NCI-H2171 treated with DMSO at 0.1 percent for 48 hours (cell line): ENCODE data around the gene CARMIL1.

Experiments
- DNase-seq: peaks from one replicate; lab custom pipeline; 2025; lab: John Stamatoyannopoulos, UW

Gene CARMIL1

DNA sequence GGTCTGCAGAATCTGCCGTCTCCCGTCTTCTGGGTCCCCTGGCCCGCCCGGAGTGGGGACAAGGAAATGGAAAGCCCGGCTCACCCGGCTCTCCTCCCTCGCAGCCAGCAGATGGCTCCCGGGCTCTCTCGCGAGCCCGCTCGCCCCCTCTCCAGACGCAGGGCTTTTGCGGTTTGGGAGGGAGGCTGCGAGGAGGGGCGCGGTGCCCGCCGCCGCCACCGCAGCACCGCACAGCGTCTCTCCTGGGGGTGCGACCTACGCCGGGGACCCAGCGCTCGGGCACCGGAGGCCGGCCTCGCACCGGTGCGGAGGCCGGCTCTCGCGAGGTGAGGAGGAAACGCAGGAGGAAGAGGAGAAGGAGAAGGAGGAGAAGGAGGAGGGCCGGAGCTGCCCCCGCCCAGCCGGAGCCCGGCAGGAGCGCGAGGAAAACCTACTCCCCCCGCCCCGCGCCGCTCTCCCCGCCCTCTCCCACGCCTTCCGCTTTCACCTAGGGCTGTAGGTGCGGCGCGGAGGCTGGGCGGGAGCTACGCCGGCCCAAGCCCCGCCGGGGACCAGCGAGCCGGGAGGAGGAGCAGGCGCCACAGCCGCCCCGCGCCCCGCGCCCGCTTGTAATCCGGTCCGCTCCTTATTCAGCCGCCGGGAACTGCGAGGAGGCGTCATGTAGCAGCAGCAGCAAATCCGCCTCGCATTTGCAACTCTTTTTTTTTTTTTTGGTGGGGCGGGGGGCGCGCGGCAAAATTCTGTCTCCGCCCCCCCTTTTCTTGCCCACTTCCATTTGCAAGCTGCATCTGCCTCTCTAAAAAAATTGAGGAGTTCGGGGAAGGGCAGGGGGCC lies at the start of gene CARMIL1:
TSS of gene CARMIL1 (plus strand) at position 461 of the 834 bp plus-strand sequence. CDS start 422 bp downstream, outside the sequence.
- DNase-seq = peak; percentile 94

DNA sequence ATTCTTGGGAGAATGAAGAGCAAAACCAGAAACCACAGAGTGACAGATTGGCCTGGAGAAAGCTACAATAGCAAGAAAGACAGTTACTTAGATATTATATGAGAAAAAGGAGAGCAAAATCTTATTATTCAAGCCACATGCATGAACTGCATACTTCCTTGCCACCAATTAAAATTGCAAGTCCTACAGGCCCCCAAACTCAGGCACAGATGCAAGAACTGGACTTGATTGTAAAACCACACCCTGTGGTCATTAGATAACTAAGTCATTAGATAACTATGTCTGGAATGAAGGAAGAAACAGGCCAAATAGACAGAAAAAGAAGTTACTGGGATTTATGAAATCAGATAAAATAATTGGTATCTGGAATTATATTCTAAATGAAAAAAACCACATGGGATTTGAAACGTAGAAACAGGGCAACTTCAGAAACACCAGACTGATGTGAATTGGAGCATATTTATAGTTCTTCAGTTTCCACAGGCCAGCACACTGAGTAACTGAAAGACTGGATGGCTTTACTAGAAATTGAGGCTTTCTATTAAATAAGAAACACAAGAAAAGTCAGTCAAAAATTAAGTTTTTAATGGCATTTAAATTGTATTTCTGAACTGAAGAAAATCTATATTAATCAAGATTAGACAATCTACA lies 49.4 kb upstream of the CARMIL1 start:
- DNase-seq = no peak

DNA sequence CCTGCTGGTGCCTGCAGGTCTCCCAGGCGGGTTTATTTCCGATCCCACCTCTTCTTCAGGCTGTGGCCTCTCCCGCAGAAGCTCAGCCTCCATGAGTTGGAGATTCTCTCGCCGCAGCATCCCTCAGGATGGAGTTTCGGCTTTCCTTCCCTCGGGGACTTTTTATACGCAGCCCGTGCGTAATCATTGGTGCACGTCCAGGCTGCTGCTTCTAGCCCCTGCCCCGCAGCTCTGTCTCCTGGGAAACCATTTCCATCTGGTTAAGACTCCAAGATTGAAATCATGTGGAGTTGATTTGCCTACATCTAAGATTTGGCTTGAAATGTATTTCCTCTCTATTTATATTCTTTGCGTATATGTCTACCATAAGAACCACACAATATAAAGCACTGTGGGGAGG lies 46.7 kb upstream of the CARMIL1 start:
- DNase-seq = peak; percentile 86

DNA sequence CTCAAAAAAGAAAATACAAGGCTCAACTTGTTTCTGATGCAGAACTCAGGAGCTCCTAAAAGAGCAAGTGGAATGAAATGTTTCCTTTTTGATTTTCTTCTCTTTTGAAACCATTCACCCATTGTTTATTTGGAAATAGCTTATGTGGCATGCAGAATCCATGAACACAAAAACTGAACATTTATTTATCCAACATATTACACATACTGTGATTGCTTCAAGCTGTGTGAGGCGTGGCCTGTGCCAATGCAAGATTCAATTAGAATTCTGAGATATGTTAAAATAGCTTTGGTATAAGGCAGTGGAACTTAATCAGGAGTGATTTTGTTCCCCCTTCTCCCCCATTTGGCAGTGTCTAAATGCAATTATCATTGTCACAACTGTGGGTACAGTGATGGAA lies 45.9 kb upstream of the CARMIL1 start:
- DNase-seq = no peak

DNA sequence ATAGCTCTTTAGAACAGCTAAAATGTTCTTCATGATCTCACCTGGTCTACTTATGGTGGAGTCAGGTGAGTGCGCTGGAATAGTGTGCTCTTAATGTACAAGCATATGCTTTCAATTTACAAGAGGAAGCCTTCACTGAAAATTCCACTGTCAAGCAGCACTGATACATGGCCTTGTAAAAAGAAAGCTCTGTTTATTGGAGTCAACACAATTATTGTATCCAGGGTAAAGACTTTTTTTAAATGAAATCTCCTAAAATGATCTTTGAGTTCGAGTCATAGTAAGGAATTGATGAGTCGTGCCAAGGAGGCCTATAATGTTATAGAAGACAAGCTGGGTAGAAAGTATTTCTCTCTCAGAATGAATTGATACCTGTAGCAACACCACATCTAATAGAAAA lies 41.6 kb upstream of the CARMIL1 start:
- DNase-seq = no peak

DNA sequence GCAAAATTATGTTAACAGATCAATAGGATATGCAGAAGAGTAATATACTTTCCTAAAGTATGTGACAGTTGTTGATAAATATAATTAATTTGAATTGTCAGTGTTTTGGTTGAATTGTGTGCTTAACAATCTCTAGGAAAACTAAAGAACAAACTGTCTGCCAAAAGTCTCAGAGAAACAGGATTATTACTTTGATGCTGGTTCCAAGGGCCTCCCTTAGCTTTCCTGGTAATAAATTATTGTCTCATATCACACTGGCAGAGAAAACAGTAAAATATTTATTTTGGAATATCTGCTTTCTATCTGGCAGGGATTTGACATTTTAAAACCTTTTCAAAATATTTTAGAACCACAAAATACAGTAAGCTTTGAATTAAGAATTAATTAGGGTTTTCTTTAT lies 40.1 kb upstream of the CARMIL1 start:
- DNase-seq = no peak

DNA sequence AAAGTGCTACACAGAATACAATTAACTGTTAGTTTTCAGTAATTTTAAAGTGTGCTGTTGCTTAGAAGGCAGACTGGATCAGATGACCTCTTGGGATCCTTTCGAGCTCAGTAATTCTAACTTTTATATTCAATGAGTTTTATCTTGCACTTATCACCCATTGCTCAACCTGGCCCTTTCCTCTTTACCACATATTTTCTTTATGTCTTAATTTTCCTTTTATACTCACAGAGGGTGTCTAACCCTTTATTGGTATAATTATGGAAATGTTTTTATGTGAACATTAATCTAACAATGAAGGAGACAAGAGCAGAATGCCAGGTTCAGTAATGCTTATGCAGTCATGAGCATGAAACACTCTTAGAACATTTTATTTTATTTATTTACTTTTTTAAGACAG lies 39.7 kb upstream of the CARMIL1 start:
- no peak for DNase-seq

DNA sequence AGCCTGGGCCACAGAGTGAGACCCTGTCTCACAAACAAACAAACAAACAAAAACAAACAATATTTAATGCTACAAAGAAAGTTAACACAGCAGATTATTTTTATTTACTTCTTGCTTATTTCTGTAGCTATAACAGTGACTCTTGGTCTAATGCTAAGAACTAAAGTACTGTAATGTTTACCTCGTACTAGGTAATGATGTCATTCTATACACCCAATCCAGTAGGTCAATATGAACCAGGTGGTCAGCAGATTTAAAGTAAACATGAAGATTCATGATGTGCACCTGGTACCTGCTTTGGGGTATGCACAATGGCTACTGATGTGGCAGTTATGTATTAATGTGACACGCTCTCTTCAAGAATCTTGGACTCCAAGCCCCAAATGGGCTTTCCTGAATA lies 36.6 kb upstream of the CARMIL1 start:
- DNase-seq = no peak

DNA sequence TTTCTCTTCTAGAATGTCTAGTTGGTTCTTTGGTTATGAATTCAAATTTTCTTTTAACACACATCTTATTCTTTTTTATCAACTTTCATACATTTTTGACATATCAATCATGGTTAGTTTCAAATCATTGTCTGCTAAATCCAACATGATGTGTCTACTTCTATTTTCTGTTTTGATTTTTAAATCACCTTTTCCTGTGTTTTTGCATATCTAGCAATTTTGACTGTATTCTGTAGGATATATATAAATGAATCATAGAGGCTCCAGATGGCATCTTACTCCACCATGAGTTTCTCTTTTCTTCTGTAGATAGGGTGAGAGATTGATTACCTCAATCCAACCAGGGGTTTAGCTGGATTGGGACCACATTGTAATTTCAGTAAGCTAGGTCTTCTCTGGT lies 34.3 kb upstream of the CARMIL1 start:
- DNase-seq = no peak

DNA sequence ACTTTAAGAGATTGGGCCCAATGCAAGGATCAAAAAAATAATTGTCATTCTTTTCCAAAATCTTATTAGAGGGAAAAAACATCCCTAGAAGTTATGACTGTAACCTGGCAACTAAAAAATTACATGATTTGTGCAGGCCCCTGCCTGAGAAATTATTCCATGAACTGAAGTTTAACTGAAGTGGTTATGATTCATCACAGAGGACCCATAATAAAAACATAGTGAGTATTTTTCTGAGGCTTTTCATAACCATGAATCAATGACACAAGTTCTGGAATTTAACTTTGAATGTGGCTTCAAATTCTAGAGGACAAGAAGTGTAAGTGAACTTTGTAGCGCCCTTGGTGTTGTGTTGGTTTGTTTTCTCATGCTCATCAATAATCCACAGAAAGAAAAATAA lies 31.1 kb upstream of the CARMIL1 start:
- no peak for DNase-seq

DNA sequence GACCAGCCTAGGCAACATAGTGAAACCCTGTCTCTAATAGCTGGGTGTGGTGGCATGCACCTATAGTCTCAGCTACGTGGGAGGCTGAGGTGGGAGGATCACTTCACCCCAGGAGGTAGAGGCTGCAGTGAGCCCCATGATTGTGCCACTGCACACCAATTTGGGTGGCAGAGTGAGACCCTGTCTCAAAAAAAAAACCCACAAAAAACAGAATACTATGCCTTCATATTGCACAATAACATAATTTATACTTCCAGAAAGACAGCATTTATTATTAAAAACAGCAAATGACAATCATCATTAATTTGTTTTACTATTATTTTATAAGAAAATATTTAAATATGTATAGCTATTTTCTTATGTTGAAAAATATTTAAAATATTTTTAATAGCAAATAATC lies 30.0 kb upstream of the CARMIL1 start:
- DNase-seq = no peak

DNA sequence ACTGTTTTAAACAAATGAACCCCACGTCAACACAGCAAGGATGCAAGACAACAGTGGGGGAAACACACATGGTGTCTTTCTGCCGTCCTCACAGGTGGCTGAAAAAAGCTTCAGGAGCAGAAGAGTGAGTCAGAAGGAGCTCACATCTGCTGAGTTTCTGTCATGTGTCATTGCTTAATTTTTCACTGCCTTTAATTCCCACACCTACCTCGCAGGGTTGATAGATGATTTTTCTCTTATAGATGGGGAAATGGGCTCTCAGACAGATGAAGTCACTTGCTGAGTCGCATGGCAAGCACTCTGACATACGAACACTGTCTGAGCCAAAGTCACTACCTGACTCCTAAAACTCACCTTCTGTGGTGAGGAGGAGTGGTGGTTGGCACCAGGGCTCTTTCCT lies 28.3 kb upstream of the CARMIL1 start:
- peak; percentile 89 for DNase-seq

DNA sequence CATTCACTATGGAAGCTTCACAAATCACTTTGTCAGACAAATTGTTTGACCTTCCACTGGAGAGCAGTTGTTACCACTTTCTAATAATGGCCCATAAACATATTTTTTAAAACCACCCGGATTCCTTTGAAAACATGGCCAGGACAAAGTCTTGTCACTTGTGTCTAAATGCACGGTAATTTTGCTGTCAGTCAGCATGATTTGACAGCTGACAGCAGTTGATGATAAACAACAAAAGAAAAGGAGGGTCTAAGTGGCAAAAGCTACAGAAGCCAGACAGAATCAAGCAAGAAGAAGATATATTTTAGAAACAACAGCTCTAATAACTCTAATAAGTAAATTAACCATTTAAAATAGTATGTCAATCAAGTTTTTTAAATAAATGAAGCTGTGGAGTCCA lies 27.7 kb upstream of the CARMIL1 start:
- DNase-seq = peak; percentile 33

DNA sequence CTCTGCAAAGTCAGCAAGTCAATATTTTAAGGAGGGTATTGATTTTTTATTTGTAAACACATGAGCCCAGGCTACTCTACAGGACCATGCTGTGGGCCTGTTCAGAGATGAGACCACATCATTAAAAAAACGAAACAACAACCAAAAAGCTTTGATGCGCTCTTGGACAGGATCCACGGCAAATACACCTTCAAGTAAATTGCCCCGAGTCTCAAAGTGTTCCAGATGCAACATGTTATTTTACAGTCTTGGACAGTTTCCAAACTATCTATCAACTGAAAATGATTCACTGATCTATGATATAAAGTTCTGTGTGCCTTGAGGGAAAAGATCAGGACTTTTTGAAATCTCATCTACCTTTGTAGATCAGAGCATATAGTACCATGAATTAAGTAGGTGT lies 25.8 kb upstream of the CARMIL1 start:
- DNase-seq = peak; percentile 70

DNA sequence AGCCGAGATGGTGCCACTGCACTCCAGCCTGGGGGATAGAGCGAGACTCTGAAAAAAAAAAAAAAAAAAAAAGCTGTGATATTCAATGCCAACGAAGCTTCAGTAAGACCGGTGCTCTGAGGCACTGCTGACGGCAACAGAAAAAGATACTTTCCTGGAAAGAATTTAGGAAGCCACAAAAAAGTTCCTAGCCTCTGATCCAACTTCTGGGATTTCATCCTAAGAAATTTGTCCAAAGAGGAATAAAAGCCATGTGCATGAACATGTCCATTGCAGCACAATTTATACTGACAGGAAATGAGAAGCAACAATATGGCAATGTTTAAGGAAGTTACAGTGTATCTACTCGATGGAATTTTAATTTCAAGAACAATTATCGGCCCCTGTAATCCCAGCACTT lies 24.5 kb upstream of the CARMIL1 start:
- DNase-seq = no peak

DNA sequence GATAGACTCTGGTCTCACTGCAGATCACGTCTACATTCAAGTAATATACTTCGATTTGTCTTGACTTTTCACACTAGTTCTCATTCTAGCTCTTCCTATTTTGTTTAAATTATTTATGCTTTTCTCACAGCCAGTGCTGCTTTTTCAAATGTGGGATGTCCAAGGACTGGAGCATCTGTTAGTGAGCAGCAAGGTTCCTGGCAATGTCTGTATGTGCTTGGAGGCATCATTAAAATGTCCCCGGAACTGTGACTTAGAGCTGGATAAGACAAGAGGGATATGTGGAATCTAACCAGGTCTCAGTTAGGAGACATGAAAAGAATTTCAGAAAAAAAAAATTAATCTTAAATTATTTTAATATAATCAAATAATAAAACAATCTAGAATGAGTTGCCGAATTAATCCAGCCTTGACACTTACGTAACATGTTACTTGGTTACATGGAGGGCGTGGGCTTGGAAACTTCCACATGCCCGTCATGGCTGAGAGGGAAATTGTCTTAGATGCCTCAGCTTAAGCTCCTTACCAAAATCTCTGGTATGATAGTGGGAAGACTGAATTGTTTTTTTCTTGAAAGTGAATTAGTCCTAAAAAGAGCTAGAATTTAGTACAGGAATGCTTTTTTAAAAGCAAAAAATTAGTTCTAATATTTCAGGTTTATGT lies 21.4 kb upstream of the CARMIL1 start:
- DNase-seq = peak; percentile 9

DNA sequence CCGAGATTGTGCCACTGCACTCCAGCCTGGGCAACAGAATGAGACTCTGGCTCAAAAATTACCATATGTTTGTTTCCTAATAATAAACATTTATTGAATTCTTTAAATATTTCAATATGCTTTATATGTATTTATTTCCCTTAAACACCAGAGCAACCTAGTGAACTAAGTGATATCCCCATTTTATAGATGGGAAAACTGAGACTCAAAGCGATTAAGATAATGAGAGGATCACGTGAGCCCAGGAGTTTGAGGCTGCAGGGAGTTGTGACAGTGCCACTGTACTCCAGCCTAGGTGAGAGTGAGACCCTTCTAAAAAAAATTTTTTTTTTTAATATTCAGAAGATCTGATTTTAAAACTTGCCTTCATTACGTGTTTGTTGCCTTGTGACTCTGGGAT lies 19.4 kb upstream of the CARMIL1 start:
- no peak for DNase-seq

DNA sequence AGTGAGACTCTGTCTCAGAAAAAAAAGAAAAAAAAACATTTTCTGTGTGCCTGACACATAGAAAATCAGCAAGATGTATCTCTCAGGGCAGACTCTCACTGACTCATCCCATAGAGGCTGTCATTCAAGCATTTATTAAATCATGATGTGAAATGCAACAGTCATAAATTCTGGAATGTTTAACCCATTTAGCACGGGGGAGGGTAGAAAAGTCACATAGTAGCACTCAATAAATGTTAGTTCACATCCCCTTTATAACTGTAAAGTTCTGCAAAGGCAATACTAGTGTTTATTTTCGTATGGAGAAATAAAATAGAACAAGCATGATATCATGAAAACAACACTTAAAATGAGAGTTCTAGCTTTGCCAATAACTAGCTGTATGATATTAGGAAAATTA lies 15.5 kb upstream of the CARMIL1 start:
- no peak for DNase-seq

DNA sequence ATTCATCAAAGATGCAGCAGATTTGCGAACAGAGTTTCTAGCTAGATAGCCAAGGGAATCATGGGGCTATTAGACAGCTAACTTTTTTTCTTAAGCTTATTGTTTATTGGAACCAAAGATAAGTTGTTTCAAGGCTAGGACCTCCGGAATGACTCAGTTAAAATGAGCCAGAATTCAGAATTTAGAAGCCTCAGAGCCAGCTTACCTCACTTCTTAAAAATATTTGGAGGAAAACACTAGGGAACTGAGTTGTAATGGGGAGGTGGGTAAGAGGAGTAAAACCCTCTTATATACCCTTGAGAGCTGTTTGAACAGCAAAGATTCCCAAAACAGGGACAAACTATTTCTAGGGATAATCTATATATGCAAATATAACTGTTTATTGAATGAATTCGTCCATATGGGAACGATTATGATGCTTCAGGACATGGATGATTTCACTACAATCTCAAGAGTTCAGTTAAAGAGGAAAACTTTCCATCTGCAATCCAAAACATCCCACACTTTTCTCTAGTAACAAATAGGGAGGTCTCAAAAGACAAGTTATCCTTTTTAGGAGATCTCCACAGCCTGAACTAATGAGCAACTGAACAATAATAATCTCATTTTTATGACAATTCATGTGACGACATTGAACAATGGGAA lies 12.6 kb upstream of the CARMIL1 start:
- DNase-seq = no peak

DNA sequence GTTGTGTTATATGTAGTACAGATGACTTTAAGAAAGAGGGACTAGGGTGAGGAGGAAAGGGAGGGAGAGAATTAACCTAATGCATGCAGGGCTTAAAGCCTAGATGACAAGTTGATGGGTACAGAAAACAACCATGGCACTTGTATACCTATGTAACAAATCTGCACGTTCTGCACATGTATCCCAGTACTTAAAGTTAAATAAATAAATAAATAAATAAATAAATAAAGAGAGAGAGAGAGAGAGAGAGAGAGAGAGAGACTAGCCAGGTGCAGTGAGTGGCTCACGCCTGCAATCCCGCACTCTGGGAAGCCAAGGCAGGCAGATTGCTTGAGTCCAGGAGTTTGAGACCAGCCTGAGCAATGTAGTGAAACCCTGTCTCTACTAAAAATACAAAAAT lies 11.5 kb upstream of the CARMIL1 start:
- DNase-seq = no peak

DNA sequence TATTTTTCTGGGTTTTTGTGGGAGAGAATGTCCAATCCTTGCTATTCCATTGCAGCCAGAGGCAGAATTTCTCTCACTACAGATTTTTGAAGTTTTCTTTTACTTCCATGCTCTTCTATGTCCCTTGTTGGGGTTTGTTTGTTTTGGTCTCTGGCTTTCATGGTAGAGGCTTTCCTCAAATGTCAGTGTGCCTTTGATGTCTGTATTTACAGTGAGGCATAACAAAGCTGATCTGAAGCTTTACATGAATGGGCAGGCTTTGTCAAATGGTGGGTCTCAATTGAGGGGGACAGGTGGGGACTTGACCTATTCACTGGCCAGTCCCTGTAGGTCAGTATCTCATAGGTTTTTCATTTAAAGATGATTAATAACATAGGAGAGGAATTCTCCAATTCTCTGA lies 8.6 kb upstream of the CARMIL1 start:
- DNase-seq = no peak

DNA sequence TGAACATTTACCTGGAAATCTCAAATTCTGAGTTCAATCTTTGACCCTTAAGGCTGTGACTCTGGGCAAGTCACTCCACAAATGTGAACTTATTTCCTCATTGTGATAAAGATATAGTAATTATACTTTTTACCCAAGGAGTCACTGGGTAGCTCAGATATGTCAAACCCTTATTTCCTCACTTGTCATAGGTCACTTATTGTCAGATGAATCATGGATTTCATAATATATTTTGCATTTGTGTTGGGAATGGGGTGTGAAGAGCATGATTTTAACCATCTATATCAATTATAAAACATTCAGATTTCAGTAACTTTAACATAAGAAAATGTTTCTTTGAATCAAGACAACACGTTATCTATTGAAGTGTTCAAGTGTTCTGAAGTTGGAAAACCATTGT lies 3.7 kb upstream of the CARMIL1 start:
- DNase-seq = no peak

DNA sequence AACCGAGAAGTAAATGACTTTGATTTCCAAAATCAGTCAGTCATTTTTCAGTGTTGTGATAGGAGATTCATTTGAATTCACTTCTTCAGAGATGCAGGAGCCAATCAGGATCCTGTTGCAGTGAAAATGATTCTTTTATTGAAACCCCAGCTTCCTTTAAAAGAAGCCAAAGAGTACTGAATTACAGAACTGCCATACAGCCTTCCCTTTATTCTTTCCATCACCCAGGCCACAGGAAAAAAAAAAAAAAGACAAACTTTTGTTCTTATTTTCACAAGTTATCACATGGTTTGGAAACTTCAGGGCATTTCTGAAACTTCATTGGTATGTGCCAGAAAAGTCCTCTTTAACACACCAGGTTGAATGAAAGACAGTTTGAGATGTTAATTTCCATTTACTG lies 1.8 kb upstream of the CARMIL1 start:
- DNase-seq = no peak
